H1 (cell line): ENCODE results near the gene SLC4A9. TPM values are rescaled to one million over a fixed set of nuclear protein-coding genes. Genes with fewer than 3 reads are reported as not detected.

ENCODE experiments used
- HDAC6 ChIP-seq: IDR thresholded peaks from one replicate; pipeline ENCODE4 v1.7.1; 2012; ENCODE audit warnings: low read depth, mild to moderate bottlenecking, inconsistent platforms, low read length, moderate library complexity
- polyA plus RNA-seq, 7 experiments: library from polyadenylated mRNA; depleted of rRNA in 3 of 7; stranded (reverse) in 5 of 7; unstranded in 2 of 7; fragments of >200 nt in 5 of 7; fragments of 200-250 nt in 2 of 7; gene quantifications; 1 replicate in 5 of 7; 2 replicates in 1 of 7; 4 replicates in 1 of 7; pipeline versions ENCODE4 v1.2.1 to v1.2.3, GENCODE V29; 2011 to 2013; ENCODE audit warnings: missing spikeins in 2 of 7, mixed read lengths in 2 of 7
- total RNA-seq: library from RNA; stranded (reverse); fragmentation: NEBNext Ultra II Directional; extraction: Animal tissue kit (Norgen Biotek cat#: 25700); gene quantifications from 2 replicates; pipeline ENCODE4 v1.2.1, GENCODE V29; 2021

The SLC4A9 gene
- total and polyA plus RNA-seq, 2 of the 8 experiments (the other 6 are each of a cell fraction or from before 2014, with no cell fraction given), result 0.15 to 0.28 TPM

- TF ChIP-seq HDAC6, result no peak
Observed at GRCh38 chr5:140342287-140342686, 17.7 kb upstream of the SLC4A9 start (continued).
